Ovary (tissue), 3 donors: Measurements from ENCODE around the gene MAGI1.

ENCODE experiments used
- CTCF ChIP-seq, 3 donors: fragments of 450-650 bp in 2 of 3; fragments of 200-600 bp in 1 of 3; IDR thresholded peaks; one replicate each; pipeline versions ENCODE4 v1.5.1 to v1.8.0; 2016 to 2022; ENCODE audit warnings: antibody characterized with exemption in 3 of 3, mild to moderate bottlenecking in 1 of 3
- EP300 ChIP-seq: sonication (generic); formaldehyde crosslinking; IDR thresholded peaks from one replicate; pipeline ENCODE4 v1.6.1; 2017; ENCODE audit warnings: antibody characterized with exemption
- POLR2A ChIP-seq: fragments of 450-650 bp; IDR thresholded peaks from one replicate; pipeline ENCODE4 v1.6.1; 2017; ENCODE audit warnings: antibody characterized with exemption, mild to moderate bottlenecking, moderate library complexity
- donor health status: DM: no; HTN: no; CAD: no.

GRCh38 chr3:65671004-65671403 is 367.7 kb downstream of the MAGI1 start:
- TF ChIP-seq POLR2A (no peak), CTCF (IDR thresholded peaks at IDR 0.05) (no peak), EP300 (no peak)
